Endothelial cell (in vitro differentiated cells): ENCODE results near the gene B4GAT1. TPM values are rescaled to one million over a fixed set of nuclear protein-coding genes. Genes with fewer than 3 reads are reported as not detected.

Source experiments
- DNase-seq: peaks from one replicate; pipeline ENCODE4 v3.0.0; 2021; ENCODE audit warnings: low spot score
- H3K27ac Mint-ChIP-seq: one replicate; pipeline ENCODE4 v1.8.0; 2021; ENCODE audit warnings: mixed read lengths, inconsistent platforms; ENCODE audit not compliant: unreplicated experiment
- H3K27me3 Mint-ChIP-seq: one replicate; pipeline ENCODE4 v1.8.0; 2021; ENCODE audit warnings: mild to moderate bottlenecking, moderate library complexity, mixed read lengths, inconsistent platforms; ENCODE audit not compliant: unreplicated experiment
- H3K36me3 Mint-ChIP-seq: one replicate; pipeline ENCODE4 v1.8.0; 2021; ENCODE audit warnings: mild to moderate bottlenecking, low read depth, mixed read lengths, inconsistent platforms; ENCODE audit not compliant: unreplicated experiment
- H3K4me1 Mint-ChIP-seq: one replicate; pipeline ENCODE4 v1.8.0; 2021; ENCODE audit warnings: mild to moderate bottlenecking, mixed read lengths, inconsistent platforms; ENCODE audit not compliant: unreplicated experiment
- H3K4me3 Mint-ChIP-seq: one replicate; pipeline ENCODE4 v1.8.0; 2021; ENCODE audit warnings: mild to moderate bottlenecking, mixed read lengths, inconsistent platforms; ENCODE audit not compliant: unreplicated experiment
- H3K9me3 Mint-ChIP-seq: one replicate; pipeline ENCODE4 v1.8.0; 2021; ENCODE audit warnings: mixed read lengths, inconsistent platforms; ENCODE audit not compliant: unreplicated experiment
- CTCF ChIP-seq: fragments of 200-600 bp; sonication (generic); IDR thresholded peaks from one replicate; pipeline ENCODE4 v1.5.0; 2021; ENCODE audit warnings: antibody characterized with exemption; ENCODE audit not compliant: unreplicated experiment
- total RNA-seq: library from RNA; stranded (reverse); fragmentation: NEBNext Ultra II Directional; extraction: Animal tissue kit (Norgen Biotek cat#: 25700); gene quantifications from one replicate; pipeline ENCODE4 v1.2.1, GENCODE V29; 2021; ENCODE audit not compliant: unreplicated experiment

B4GAT1 gene
- total RNA-seq, 1 donor from 2014 or later, result 21.4 TPM

- Mint-ChIP-seq H3K27ac (no peak overlapping the region), H3K4me1 (peaks cover 8% of the 10 kb centered on the region), H3K36me3 (peaks cover 10% of the 10 kb centered on the region), H3K9me3 (no peaks in the 10 kb centered on the region), H3K27me3 (peaks cover 16% of the 10 kb centered on the region), H3K4me3 (peak overlapping the region; percentile 70)
- TF ChIP-seq CTCF, result no peak
- no peak for DNase-seq
Measured at GRCh38 chr11:66369073-66369894, 21.9 kb upstream of the B4GAT1 start.

- H3K4me3 Mint-ChIP-seq, result no peak overlapping the region
- H3K4me1 Mint-ChIP-seq, result peaks cover 8% of the 10 kb centered on the region
- no peaks in the 10 kb centered on the region for H3K9me3 Mint-ChIP-seq
- H3K27ac Mint-ChIP-seq, result no peak overlapping the region
- H3K36me3 Mint-ChIP-seq, result peaks cover 10% of the 10 kb centered on the region
- H3K27me3 Mint-ChIP-seq, result peaks cover 18% of the 10 kb centered on the region
- DNase-seq, result no peak
- no peak for TF ChIP-seq CTCF
Measured at GRCh38 chr11:66368484-66368883, 21.1 kb upstream of the B4GAT1 start.

GRCh38 chr11:66367561-66368312 lies 20.3 kb upstream of the B4GAT1 start:
- no peaks in the 10 kb centered on the region for H3K9me3 Mint-ChIP-seq
- peaks cover 8% of the 10 kb centered on the region for H3K4me1 Mint-ChIP-seq
- peaks cover 10% of the 10 kb centered on the region for H3K36me3 Mint-ChIP-seq
- no peak for DNase-seq
- no peak for TF ChIP-seq CTCF
- peaks cover 18% of the 10 kb centered on the region for H3K27me3 Mint-ChIP-seq
- H3K4me3 Mint-ChIP-seq, result peak overlapping the region; percentile 10
- H3K27ac Mint-ChIP-seq, result no peak overlapping the region

GRCh38 chr11:66366844-66367477 lies 19.5 kb upstream of the B4GAT1 start:
- no peaks in the 10 kb centered on the region for H3K9me3 Mint-ChIP-seq
- no peak for TF ChIP-seq CTCF
- no peak overlapping the region for H3K27ac Mint-ChIP-seq
- DNase-seq, result no peak
- H3K4me1 Mint-ChIP-seq, result peaks cover 8% of the 10 kb centered on the region
- H3K4me3 Mint-ChIP-seq, result no peak overlapping the region
- peaks cover 18% of the 10 kb centered on the region for H3K27me3 Mint-ChIP-seq
- peaks cover 14% of the 10 kb centered on the region for H3K36me3 Mint-ChIP-seq
